Upper lobe of left lung (tissue), 6 donors: Measurements from ENCODE around the gene PTPRN2. TPM values are rescaled to one million over a fixed set of nuclear protein-coding genes. Genes with fewer than 3 reads are reported as not detected.

Experiments
- ATAC-seq, 2 donors: fragments of 200-7000 bp; cut with Tn5 transposase; one replicate each; pipeline ENCODE4 v1.9.1; 2022; ENCODE audit warnings: mild to moderate bottlenecking in 2 of 2, moderate library complexity in 2 of 2; ENCODE audit not compliant: low FRiP score in 2 of 2
- DNase-seq, 2 donors: peaks; one replicate each; pipeline ENCODE4 v3.0.0-alpha.2; 2019 to 2020
- H3K27ac ChIP-seq, 4 donors: fragments of 200-600 bp; sonication (generic); one replicate each; pipeline ENCODE4 v1.5.1; 2016 to 2019
- H3K27me3 ChIP-seq, 4 donors: fragments of 200-600 bp; sonication (generic); one replicate each; pipeline ENCODE4 v1.5.1; 2017 to 2019
- H3K36me3 ChIP-seq, 4 donors: fragments of 200-600 bp; sonication (generic); one replicate each; pipeline ENCODE4 v1.5.1; 2016 to 2019
- H3K4me1 ChIP-seq, 4 donors: fragments of 200-600 bp; sonication (generic); one replicate each; pipeline ENCODE4 v1.5.1; 2018 to 2019
- H3K4me3 ChIP-seq, 4 donors: fragments of 200-600 bp; sonication (generic); one replicate each; pipeline ENCODE4 v1.5.1; 2017 to 2019; ENCODE audit warnings: mild to moderate bottlenecking in 2 of 4, moderate library complexity in 1 of 4
- H3K9me3 ChIP-seq, 4 donors: fragments of 200-600 bp; sonication (generic); one replicate each; pipeline ENCODE4 v1.5.1; 2018 to 2019
- CTCF ChIP-seq, 6 experiments: fragments of 450-650 bp in 4 of 6; fragments of 200-600 bp in 2 of 6; sonication (generic) in 2 of 6; IDR thresholded peaks; one replicate each; pipeline ENCODE4 v1.5.1; 2016 to 2019; ENCODE audit warnings: antibody characterized with exemption in 6 of 6
- EP300 ChIP-seq, 4 donors: sonication (generic); formaldehyde crosslinking; IDR thresholded peaks; one replicate each; pipeline ENCODE4 v1.5.1; 2017; ENCODE audit warnings: antibody characterized with exemption in 4 of 4, control low read depth in 2 of 4
- POLR2A ChIP-seq, 4 donors: fragments of 450-650 bp; IDR thresholded peaks; one replicate each; pipeline ENCODE4 v1.5.1; 2016 to 2017; ENCODE audit warnings: antibody characterized with exemption in 4 of 4, mild to moderate bottlenecking in 2 of 4
- POLR2AphosphoS5 ChIP-seq, 2 donors: sonication (generic); formaldehyde crosslinking; IDR thresholded peaks; one replicate each; pipeline ENCODE4 v1.5.1; 2017; ENCODE audit warnings: antibody characterized with exemption in 2 of 2
- WGBS, 2 donors: methylation state at CpG; one replicate each; pipeline ENCODE4 v1.1.5; 2017 to 2018; 5-methylcytosine and 5-hydroxymethylcytosine counted together
- total RNA-seq, 6 donors: library from RNA; depleted of rRNA in 4 of 6; stranded (reverse); fragments of >200 nt in 4 of 6; gene quantifications; one replicate each; pipeline versions ENCODE4 v1.1.0 to v1.2.1, GENCODE V29; 2016 to 2021
- donor health status: DM: no; HTN: no; CAD: no; lungs with moderate emphysema.
- donor health status: DM: no; HTN: yes; CAD: no; lungs with severe emphysema.

The PTPRN2 gene
- total RNA-seq, 6 donors from 2014 or later = 3.3 to 7.9 (median 5.2) TPM

DNA sequence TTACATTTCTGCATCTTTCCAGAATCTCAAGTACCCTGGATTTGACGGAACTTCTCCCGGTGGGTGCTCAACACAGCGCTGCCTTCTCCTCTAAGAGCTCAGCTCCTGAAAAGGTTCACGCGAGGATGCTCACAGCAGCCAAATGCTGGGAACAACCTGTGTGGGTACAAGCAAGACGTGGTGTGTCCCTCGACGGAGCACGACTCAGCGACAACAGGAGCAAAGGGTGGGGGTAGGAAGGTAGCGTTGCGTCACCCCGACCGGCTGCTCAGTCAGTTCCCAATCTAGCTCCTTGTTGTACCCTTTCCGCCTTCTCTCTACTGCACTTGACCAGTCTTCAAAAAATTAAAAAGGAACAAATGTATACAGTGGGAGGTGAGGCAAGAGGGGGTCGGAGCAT is 117.3 kb downstream of the PTPRN2 start:
- DNase-seq (no peak), ATAC-seq (no peak)
- no peak overlapping the region for H3K27ac ChIP-seq
- no peaks in the 10 kb centered on the region for H3K9me3 ChIP-seq
- H3K4me1 ChIP-seq = peaks cover 0 to 11% (median 2%) of the 10 kb centered on the region in 4 donors
- WGBS, 2 donors = 73 to 90% methylated on average over 16 of the region's 16 CpGs
- no peaks in the 10 kb centered on the region for H3K36me3 ChIP-seq
- TF ChIP-seq POLR2AphosphoS5 (IDR thresholded peaks at IDR 0.05) (no peak), POLR2A (IDR thresholded peaks at IDR 0.05) (no peak), EP300 (IDR thresholded peaks at IDR 0.05) (no peak), CTCF (IDR thresholded peaks at IDR 0.05) (no peak)
- H3K27me3 ChIP-seq = no peaks in the 10 kb centered on the region
- H3K4me3 ChIP-seq = no peak overlapping the region

DNA sequence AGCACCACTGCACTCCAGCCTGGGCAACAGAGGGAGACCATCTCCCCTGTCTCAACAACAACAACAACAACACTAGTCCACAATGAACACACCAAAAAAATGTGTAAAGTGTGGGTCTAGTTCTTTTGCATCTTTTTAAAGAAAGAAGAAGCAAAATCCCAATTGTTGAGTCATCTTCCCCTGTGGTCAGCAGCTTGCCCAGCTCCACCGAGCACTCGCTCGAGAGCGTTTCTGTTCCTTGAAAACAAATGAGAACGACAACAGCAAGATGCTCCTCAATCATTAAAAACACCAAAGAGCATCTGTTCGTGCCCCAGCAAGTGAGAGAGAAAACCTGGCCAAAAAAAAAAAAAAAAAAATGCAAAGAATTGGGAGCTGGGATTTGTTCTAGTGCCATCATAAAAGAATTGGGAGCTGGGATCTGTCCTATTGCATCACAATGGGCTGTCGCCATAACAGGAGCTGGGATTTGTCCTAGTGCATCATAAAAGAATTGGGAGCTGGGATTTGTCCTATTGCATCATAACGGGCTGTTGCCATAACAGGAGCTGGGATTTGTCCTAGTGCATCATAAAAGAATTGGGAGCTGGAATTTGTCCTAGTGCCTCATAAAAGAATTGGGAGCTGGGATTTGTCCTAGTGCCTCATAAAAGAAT is 118.1 kb downstream of the PTPRN2 start:
- Histone ChIP-seq H3K4me3 (no peak overlapping the region), H3K4me1 (peaks cover 0 to 11% (median 2%) of the 10 kb centered on the region in 4 donors), H3K27me3 (no peaks in the 10 kb centered on the region), H3K27ac (no peak overlapping the region), H3K36me3 (no peaks in the 10 kb centered on the region), H3K9me3 (no peaks in the 10 kb centered on the region)
- no peak for DNase-seq
- TF ChIP-seq POLR2A (IDR thresholded peaks at IDR 0.05) (no peak), POLR2AphosphoS5 (IDR thresholded peaks at IDR 0.05) (no peak), CTCF (IDR thresholded peaks at IDR 0.05) (no peak), EP300 (IDR thresholded peaks at IDR 0.05) (no peak)
- WGBS, 2 donors = 57 to 66% methylated on average over 8 of the region's 8 CpGs
- ATAC-seq = no peak

- Histone ChIP-seq H3K4me1 (peaks cover 0 to 11% (median 2%) of the 10 kb centered on the region in 4 donors), H3K4me3 (no peak overlapping the region), H3K36me3 (no peaks in the 10 kb centered on the region), H3K9me3 (no peaks in the 10 kb centered on the region), H3K27ac (no peak overlapping the region), H3K27me3 (no peaks in the 10 kb centered on the region)
- no peak for ATAC-seq
- TF ChIP-seq CTCF (IDR thresholded peaks at IDR 0.05) (no peak), POLR2AphosphoS5 (IDR thresholded peaks at IDR 0.05) (no peak), EP300 (IDR thresholded peaks at IDR 0.05) (no peak), POLR2A (IDR thresholded peaks at IDR 0.05) (no peak)
- WGBS, 2 donors = 79 to 85% methylated on average over 8 to 9 of the region's 9 CpGs
- DNase-seq = no peak
Measured at GRCh38 chr7:158468700-158469296, 118.8 kb downstream of the PTPRN2 start.

DNA sequence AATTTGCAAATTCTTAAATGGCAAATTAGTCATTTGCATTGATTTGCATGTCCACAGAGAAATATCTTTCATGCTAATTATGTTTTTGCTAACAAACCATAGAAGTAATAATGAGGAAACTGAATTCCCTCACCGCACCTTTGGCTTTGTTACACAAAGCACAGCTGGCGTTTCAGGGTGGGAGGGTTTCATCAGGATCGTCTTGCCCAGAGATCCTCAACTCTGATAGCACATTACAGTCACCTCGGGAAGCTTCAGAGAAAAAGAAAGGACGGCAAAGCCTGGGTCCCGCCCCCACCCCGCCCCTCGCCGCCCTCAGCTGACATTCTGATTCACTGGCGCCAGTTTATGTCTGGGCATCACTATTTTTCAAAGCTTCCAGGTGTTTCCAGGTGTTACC is 119.4 kb downstream of the PTPRN2 start:
- no peak for ATAC-seq
- no peaks in the 10 kb centered on the region for H3K27me3 ChIP-seq
- WGBS, 2 donors = 16 to 26% methylated on average over 9 to 10 of the region's 10 CpGs

More for the DNA sequence above, 119.4 kb downstream of the PTPRN2 start:
- DNase-seq = no peak
- TF ChIP-seq POLR2A (IDR thresholded peaks at IDR 0.05) = no peak
- no peak for TF ChIP-seq CTCF (IDR thresholded peaks at IDR 0.05)
- no peak for TF ChIP-seq EP300 (IDR thresholded peaks at IDR 0.05)
- TF ChIP-seq POLR2AphosphoS5 (IDR thresholded peaks at IDR 0.05) = no peak
- Histone ChIP-seq H3K36me3 (no peaks in the 10 kb centered on the region), H3K4me3 (no peak overlapping the region), H3K9me3 (no peaks in the 10 kb centered on the region), H3K27ac (no peak overlapping the region), H3K4me1 (peaks cover 0 to 5% (median 2%) of the 10 kb centered on the region in 4 donors)
